GM23338 (cell line): ENCODE data around the gene ERBB4.

Experiments used
- CREB1 ChIP-seq: fragments of 250-450 bp; sonication (Bioruptor Pico); IDR thresholded peaks from 2 replicates; pipeline ENCODE4 v1.5.0; 2020; ENCODE audit warnings: low read depth, mild to moderate bottlenecking, moderate library complexity
- CTCF ChIP-seq, 2 experiments: fragments of 200-600 bp in 1 of 2; sonication (generic) in 1 of 2; conservative IDR thresholded peaks; 2 replicates each; pipeline versions ENCODE4 v1.5.1 to v1.6.1; 2016 to 2017; ENCODE audit warnings: antibody characterized with exemption in 2 of 2, low read depth in 2 of 2, mild to moderate bottlenecking in 2 of 2, moderate library complexity in 1 of 2
- EZH2 ChIP-seq: fragments of 200-600 bp; sonication (generic); IDR thresholded peaks from one replicate; pipeline ENCODE4 v1.8.0; 2017; ENCODE audit warnings: antibody characterized with exemption, mild to moderate bottlenecking, low read depth; ENCODE audit not compliant: unreplicated experiment
- EZH2phosphoT487 ChIP-seq: fragments of 200-600 bp; sonication (generic); IDR thresholded peaks from one replicate; pipeline ENCODE4 v1.8.1; 2018; ENCODE audit warnings: antibody characterized with exemption; ENCODE audit not compliant: unreplicated experiment
- ZNF114 ChIP-seq: fragments of 250-450 bp; sonication (Bioruptor Pico); IDR thresholded peaks from 2 replicates; pipeline ENCODE4 v1.5.0; 2020; ENCODE audit warnings: mild to moderate bottlenecking, moderate library complexity
- ZNF331 ChIP-seq: fragments of 250-450 bp; sonication (Bioruptor Pico); IDR thresholded peaks from 2 replicates; pipeline ENCODE4 v1.5.0; 2020; ENCODE audit warnings: low read depth, mild to moderate bottlenecking, moderate library complexity

GRCh38 chr2:212402316-212402715 is 136.3 kb downstream of the ERBB4 start:
- no peak for TF ChIP-seq CTCF (conservative IDR thresholded peaks at IDR 0.05; ENCODE audit: low read depth in 2 of 2)
- TF ChIP-seq ZNF331, result no peak
- no peak for TF ChIP-seq ZNF114 (CRISPR knock-in tag)
- TF ChIP-seq CREB1, result no peak
- TF ChIP-seq EZH2phosphoT487, result no peak
- TF ChIP-seq EZH2, result no peak
